OCI-LY3 (cell line): ENCODE results near the gene TP53INP2.
A peak's percentile ranks its signal among the peaks of the same experiment; 100 is the strongest.

ENCODE experiments used
- CTCF ChIP-seq: fragments of 200-600, 300-600 bp; sonication (generic); IDR thresholded peaks from 2 replicates; pipeline ENCODE4 v1.5.1; 2014; ENCODE audit warnings: antibody characterized with exemption, low read length, low read depth
- EZH2phosphoT487 ChIP-seq: fragments of 200-600 bp; shearing (Covaris generic); IDR thresholded peaks from 2 replicates; pipeline ENCODE4 v1.6.1; 2018; ENCODE audit warnings: antibody characterized with exemption, mixed run types, low read depth

- peak; percentile 49 for TF ChIP-seq CTCF
- TF ChIP-seq EZH2phosphoT487 = no peak
Observed at GRCh38 chr20:34709831-34710567, 5.9 kb downstream of the TP53INP2 start.
